ENCODE results near the gene PADI3. TPM values are rescaled to one million over a fixed set of nuclear protein-coding genes. Genes with fewer than 3 reads are reported as not detected.

PADI3 gene
- total and polyA plus RNA-seq, 4 experiments from 2014 or later = not detected

GRCh38 chr1:17251701-17252376, 2.9 kb downstream of the PADI3 start:
- CTCF ChIA-PET (ENCODE audit: partially characterized antibody) = no interaction called here
- no peak for DNase-seq
- POLR2A ChIA-PET (ENCODE audit: partially characterized antibody) = no interaction called here
- H3K4me3 ChIP-seq (ENCODE audit: low read length in 2 of 2) = no peak overlapping the region
- no peaks in the 10 kb centered on the region for H3K36me3 ChIP-seq (ENCODE audit: insufficient read depth, low read length)
- H3K27ac Mint-ChIP-seq = peak overlapping the region in 1 of 7 donors; percentile 49
- H3K27me3 Mint-ChIP-seq = peaks cover 4 to 16% of the 10 kb centered on the region in 2 donors
- no peak overlapping the region for H3K27ac ChIP-seq (ENCODE audit: low read depth, low read length)
- H3K36me3 Mint-ChIP-seq = no peaks in the 10 kb centered on the region
- H3K9me3 Mint-ChIP-seq = no peaks in the 10 kb centered on the region
- intact Hi-C loops (cut with micrococcal nuclease) = no loop called here
- no peaks in the 10 kb centered on the region for H3K9me3 ChIP-seq (ENCODE audit: control insufficient read depth in 1 of 2, low read length in 2 of 2)
- no peak overlapping the region for H3K4me3 Mint-ChIP-seq
- H3K4me1 ChIP-seq (ENCODE audit: insufficient read depth, low read length) = no peaks in the 10 kb centered on the region
- no peaks in the 10 kb centered on the region for H3K4me1 Mint-ChIP-seq
- no peaks in the 10 kb centered on the region for H3K27me3 ChIP-seq (ENCODE audit: insufficient read depth, low read length)

GRCh38 chr1:17255336-17255735, 6.4 kb downstream of the PADI3 start:
- Mint-ChIP-seq H3K9me3 (no peaks in the 10 kb centered on the region), H3K4me1 (no peaks in the 10 kb centered on the region), H3K4me3 (no peak overlapping the region), H3K27ac (no peak overlapping the region), H3K36me3 (no peaks in the 10 kb centered on the region), H3K27me3 (peaks cover 5 to 13% of the 10 kb centered on the region in 2 donors)
- no peak overlapping the region for H3K4me3 ChIP-seq (ENCODE audit: low read length in 2 of 2)
- H3K27me3 ChIP-seq (ENCODE audit: insufficient read depth, low read length) = no peaks in the 10 kb centered on the region
- no peaks in the 10 kb centered on the region for H3K4me1 ChIP-seq (ENCODE audit: insufficient read depth, low read length)
- CTCF ChIA-PET (ENCODE audit: partially characterized antibody) = no interaction called here
- H3K36me3 ChIP-seq (ENCODE audit: insufficient read depth, low read length) = no peaks in the 10 kb centered on the region
- POLR2A ChIA-PET (ENCODE audit: partially characterized antibody) = no interaction called here
- no peaks in the 10 kb centered on the region for H3K9me3 ChIP-seq (ENCODE audit: control insufficient read depth in 1 of 2, low read length in 2 of 2)
- intact Hi-C loops (cut with micrococcal nuclease) = no loop called here
- no peak for DNase-seq
- no peak overlapping the region for H3K27ac ChIP-seq (ENCODE audit: low read depth, low read length)

- Histone ChIP-seq H3K36me3 (ENCODE audit: insufficient read depth, low read length) (no peaks in the 10 kb centered on the region), H3K27ac (ENCODE audit: low read depth, low read length) (no peak overlapping the region), H3K4me1 (ENCODE audit: insufficient read depth, low read length) (no peaks in the 10 kb centered on the region), H3K4me3 (ENCODE audit: low read length in 2 of 2) (no peak overlapping the region), H3K27me3 (ENCODE audit: insufficient read depth, low read length) (no peaks in the 10 kb centered on the region), H3K9me3 (ENCODE audit: control insufficient read depth in 1 of 2, low read length in 2 of 2) (no peaks in the 10 kb centered on the region)
- H3K4me1 Mint-ChIP-seq = no peaks in the 10 kb centered on the region
- H3K9me3 Mint-ChIP-seq = peaks cover 0 to 3% (median 0%) of the 10 kb centered on the region in 8 donors
- POLR2A ChIA-PET (ENCODE audit: partially characterized antibody) = no interaction called here
- H3K27ac Mint-ChIP-seq = no peak overlapping the region
- H3K36me3 Mint-ChIP-seq = no peaks in the 10 kb centered on the region
- CTCF ChIA-PET (ENCODE audit: partially characterized antibody) = interaction anchor here (1.7 kb wide), 1 partner anchor 21 kb away, joined by 8 read pairs; no protein-coding TSS in a partner anchor
- DNase-seq = no peak
- peaks cover 7 to 9% of the 10 kb centered on the region in 2 donors for H3K27me3 Mint-ChIP-seq
- intact Hi-C loops (cut with micrococcal nuclease) = no loop called here
- no peak overlapping the region for H3K4me3 Mint-ChIP-seq
Observed at GRCh38 chr1:17258116-17258757, 9.3 kb downstream of the PADI3 start.

GRCh38 chr1:17258758-17259130, 9.8 kb downstream of the PADI3 start:
- DNase-seq = no peak
- H3K27ac ChIP-seq (ENCODE audit: low read depth, low read length) = no peak overlapping the region
- no peaks in the 10 kb centered on the region for H3K4me1 ChIP-seq (ENCODE audit: insufficient read depth, low read length)
- intact Hi-C loops (cut with micrococcal nuclease) = no loop called here
- no peaks in the 10 kb centered on the region for H3K36me3 Mint-ChIP-seq
- H3K4me3 Mint-ChIP-seq = no peak overlapping the region
- H3K36me3 ChIP-seq (ENCODE audit: insufficient read depth, low read length) = no peaks in the 10 kb centered on the region
- peaks cover 0 to 3% (median 0%) of the 10 kb centered on the region in 8 donors for H3K9me3 Mint-ChIP-seq
- ChIA-PET CTCF (ENCODE audit: partially characterized antibody) (interaction anchor here (1.7 kb wide), 1 partner anchor 22 kb away, joined by 8 read pairs; no protein-coding TSS in a partner anchor), POLR2A (ENCODE audit: partially characterized antibody) (no interaction called here)
- H3K27me3 Mint-ChIP-seq = peaks cover 7 to 9% of the 10 kb centered on the region in 2 donors
- no peak overlapping the region for H3K27ac Mint-ChIP-seq
- H3K4me3 ChIP-seq (ENCODE audit: low read length in 2 of 2) = no peak overlapping the region
- no peaks in the 10 kb centered on the region for H3K27me3 ChIP-seq (ENCODE audit: insufficient read depth, low read length)
- H3K4me1 Mint-ChIP-seq = no peaks in the 10 kb centered on the region
- H3K9me3 ChIP-seq (ENCODE audit: control insufficient read depth in 1 of 2, low read length in 2 of 2) = no peaks in the 10 kb centered on the region

- no peak overlapping the region for H3K4me3 ChIP-seq (ENCODE audit: low read length in 2 of 2)
- ChIA-PET CTCF (ENCODE audit: partially characterized antibody) (interaction anchor here (1.7 kb wide), 1 partner anchor 22 kb away, joined by 8 read pairs; no protein-coding TSS in a partner anchor), POLR2A (ENCODE audit: partially characterized antibody) (no interaction called here)
- intact Hi-C loops (cut with micrococcal nuclease) = no loop called here
- no peak for DNase-seq
- no peaks in the 10 kb centered on the region for H3K4me1 Mint-ChIP-seq
- no peaks in the 10 kb centered on the region for H3K4me1 ChIP-seq (ENCODE audit: insufficient read depth, low read length)
- no peaks in the 10 kb centered on the region for H3K36me3 Mint-ChIP-seq
- H3K27ac Mint-ChIP-seq = no peak overlapping the region
- no peak overlapping the region for H3K27ac ChIP-seq (ENCODE audit: low read depth, low read length)
- H3K36me3 ChIP-seq (ENCODE audit: insufficient read depth, low read length) = no peaks in the 10 kb centered on the region
- H3K4me3 Mint-ChIP-seq = no peak overlapping the region
- no peaks in the 10 kb centered on the region for H3K9me3 ChIP-seq (ENCODE audit: control insufficient read depth in 1 of 2, low read length in 2 of 2)
- H3K27me3 Mint-ChIP-seq = peaks cover 7 to 9% of the 10 kb centered on the region in 2 donors
- H3K9me3 Mint-ChIP-seq = peaks cover 0 to 3% (median 0%) of the 10 kb centered on the region in 8 donors
- H3K27me3 ChIP-seq (ENCODE audit: insufficient read depth, low read length) = no peaks in the 10 kb centered on the region
Observed at GRCh38 chr1:17259233-17259873, 10.5 kb downstream of the PADI3 start.

- Mint-ChIP-seq H3K27ac (no peak overlapping the region), H3K27me3 (peaks cover 7 to 9% of the 10 kb centered on the region in 2 donors), H3K4me3 (no peak overlapping the region), H3K9me3 (peaks cover 0 to 3% (median 0%) of the 10 kb centered on the region in 8 donors), H3K4me1 (no peaks in the 10 kb centered on the region), H3K36me3 (no peaks in the 10 kb centered on the region)
- no peaks in the 10 kb centered on the region for H3K36me3 ChIP-seq (ENCODE audit: insufficient read depth, low read length)
- intact Hi-C loops (cut with micrococcal nuclease) = no loop called here
- no peak for DNase-seq
- no peak overlapping the region for H3K4me3 ChIP-seq (ENCODE audit: low read length in 2 of 2)
- H3K27me3 ChIP-seq (ENCODE audit: insufficient read depth, low read length) = no peaks in the 10 kb centered on the region
- POLR2A ChIA-PET (ENCODE audit: partially characterized antibody) = no interaction called here
- CTCF ChIA-PET (ENCODE audit: partially characterized antibody) = no interaction called here
- no peak overlapping the region for H3K27ac ChIP-seq (ENCODE audit: low read depth, low read length)
- H3K9me3 ChIP-seq (ENCODE audit: control insufficient read depth in 1 of 2, low read length in 2 of 2) = no peaks in the 10 kb centered on the region
- no peaks in the 10 kb centered on the region for H3K4me1 ChIP-seq (ENCODE audit: insufficient read depth, low read length)
Observed at GRCh38 chr1:17260264-17260663, 11.4 kb downstream of the PADI3 start.

- Histone ChIP-seq H3K4me3 (ENCODE audit: low read length in 2 of 2) (no peak overlapping the region), H3K27me3 (ENCODE audit: insufficient read depth, low read length) (no peaks in the 10 kb centered on the region), H3K36me3 (ENCODE audit: insufficient read depth, low read length) (no peaks in the 10 kb centered on the region), H3K9me3 (ENCODE audit: control insufficient read depth in 1 of 2, low read length in 2 of 2) (no peaks in the 10 kb centered on the region), H3K27ac (ENCODE audit: low read depth, low read length) (no peak overlapping the region), H3K4me1 (ENCODE audit: insufficient read depth, low read length) (no peaks in the 10 kb centered on the region)
- no peak overlapping the region for H3K4me3 Mint-ChIP-seq
- no peak overlapping the region for H3K27ac Mint-ChIP-seq
- no peaks in the 10 kb centered on the region for H3K4me1 Mint-ChIP-seq
- H3K36me3 Mint-ChIP-seq = no peaks in the 10 kb centered on the region
- intact Hi-C loops (cut with micrococcal nuclease) = no loop called here
- H3K9me3 Mint-ChIP-seq = peaks cover 0 to 3% (median 0%) of the 10 kb centered on the region in 8 donors
- H3K27me3 Mint-ChIP-seq = peaks cover 6 to 7% of the 10 kb centered on the region in 2 donors
- ChIA-PET CTCF (ENCODE audit: partially characterized antibody) (no interaction called here), POLR2A (ENCODE audit: partially characterized antibody) (no interaction called here)
- DNase-seq = no peak
Observed at GRCh38 chr1:17260738-17261137, 11.8 kb downstream of the PADI3 start.
